Heart left ventricle (tissue), 16 donors: ENCODE results near the gene TET3. TPM values are rescaled to one million over a fixed set of nuclear protein-coding genes. Genes with fewer than 3 reads are reported as not detected.

Source experiments
- ATAC-seq, 4 donors: fragments of 200-7000 bp; cut with Tn5 transposase; one replicate each; pipeline ENCODE4 v1.9.1; 2020 to 2022; ENCODE audit warnings: moderate library complexity in 4 of 4, mild to moderate bottlenecking in 3 of 4, moderate number of reproducible peaks in 1 of 4
- DNase-seq, 5 donors: peaks; one replicate each; pipeline ENCODE4 v3.0.0-alpha.2; 2020
- H3K27ac ChIP-seq, 12 donors: fragments of 200-600 bp; sonication (generic) in 4 of 12; one replicate each; pipeline versions ENCODE4 v1.5.0 to v1.8.0; 2016 to 2022; ENCODE audit warnings: mild to moderate bottlenecking in 2 of 12
- H3K27me3 ChIP-seq, 9 donors: fragments of 200-600 bp; sonication (generic) in 2 of 9; one replicate each; pipeline versions ENCODE4 v1.5.1 to v1.8.0; 2016 to 2022; ENCODE audit warnings: mild to moderate bottlenecking in 3 of 9
- H3K36me3 ChIP-seq, 9 donors: fragments of 200-600 bp; sonication (generic) in 2 of 9; one replicate each; pipeline versions ENCODE4 v1.5.0 to v1.8.0; 2018 to 2022; ENCODE audit warnings: mild to moderate bottlenecking in 2 of 9
- H3K4me1 ChIP-seq, 12 donors: fragments of 200-600 bp; sonication (generic) in 4 of 12; one replicate each; pipeline versions ENCODE4 v1.5.0 to v1.8.0; 2016 to 2022; ENCODE audit warnings: mild to moderate bottlenecking in 3 of 12
- H3K4me3 ChIP-seq, 12 donors: fragments of 200-600 bp; sonication (generic) in 4 of 12; one replicate each; pipeline versions ENCODE4 v1.5.0 to v1.8.0; 2017 to 2022; ENCODE audit warnings: mild to moderate bottlenecking in 9 of 12, moderate library complexity in 4 of 12
- H3K9me3 ChIP-seq, 12 donors: fragments of 200-600 bp; sonication (generic) in 4 of 12; one replicate each; pipeline versions ENCODE4 v1.5.0 to v1.8.0; 2016 to 2022; ENCODE audit warnings: mild to moderate bottlenecking in 1 of 12
- CTCF ChIP-seq, 12 donors: fragments of 200-600 bp; sonication (generic) in 4 of 12; IDR thresholded peaks; one replicate each; pipeline versions ENCODE4 v1.5.0 to v1.8.0; 2018 to 2022; ENCODE audit warnings: antibody characterized with exemption in 12 of 12, mild to moderate bottlenecking in 5 of 12
- POLR2A ChIP-seq, 2 donors: fragments of 450-650 bp; IDR thresholded peaks; one replicate each; pipeline ENCODE4 v1.6.1; 2017; ENCODE audit warnings: antibody characterized with exemption in 2 of 2, mild to moderate bottlenecking in 2 of 2, moderate library complexity in 2 of 2
- WGBS, 4 donors: extraction: QIAGEN DNeasy Blood & Tissue Kit in 2 of 4; methylation state at CpG; one replicate each; pipeline versions ENCODE4 v1.1.5 to v1.1.7; 2013 to 2018; 5-methylcytosine and 5-hydroxymethylcytosine counted together
- intact Hi-C, 10 donors: fragments of 100-400 bp; cut with DNase I; formaldehyde crosslinking; loops; one replicate each; pipeline versions ENCODE4 v1.11.1 to v1.14.2; 2022
- polyA plus RNA-seq, 2 donors: library from polyadenylated mRNA; stranded (reverse); fragments of 200-250 nt; gene quantifications; one replicate each; pipeline ENCODE4 v1.2.3, GENCODE V29; 2013
- total RNA-seq, 9 donors: library from RNA; depleted of rRNA in 2 of 9; stranded (reverse); fragments of >200 nt in 2 of 9; fragmentation: NEBNext Ultra II Directional in 3 of 9; extraction: Animal tissue kit (Norgen Biotek cat#: 25700) in 3 of 9; gene quantifications; one replicate each; pipeline versions ENCODE4 v1.1.0 to v1.2.4, GENCODE V29; 2016 to 2023
- donor health status: ischemic (EF 13 %, LVEDD 7.1; RV severe dilation, severe dysfunction).
- donor health status: healthy with polysubstance abuse.
- donor health status: DM: no; HTN: yes; CAD: no.
- donor health status: DM: no; HTN: no; CAD: no.
- donor health status: ischemic (EF 25% LVEDD 6.9; RV normal size, moderate dysfunction).
- donor health status: ischemic (EF 25% LVEDD 5.7; RV mildly dilated, moderate dysfunction).
- donor health status: healthy.
- donor health status: DM: yes; HTN: yes; CAD: no.
- donor health status: ischemic (EF 35%, LVEDD 5.7; RV mildly dilated, moderate dysfunction).
- donor health status: nonischemic (EF 11% LVEDD 7.7; RV severe dilation, severe dysfunction).
- donor health status: DM: yes; HTN: yes; CAD: no.
- donor health status: PGD.
- donor health status: ischemic (EF 29% LVEDD 5.4; RV normal size, mild dysfunction).
- donor health status: nonischemic (EF 23%, LVEDD 6.1; RV moderate dilation, normal function).

The TET3 gene
- total and polyA plus RNA-seq, 11 donors = 1.2 to 12.6 (median 2.5) TPM

- DNase-seq (no peak), ATAC-seq (no peak)
- Histone ChIP-seq H3K36me3 (no peaks in the 10 kb centered on the region), H3K27ac (peak overlapping the region in 1 of 12 donors; percentile 64), H3K27me3 (no peaks in the 10 kb centered on the region), H3K9me3 (peaks cover 0 to 10% (median 0%) of the 10 kb centered on the region in 12 donors), H3K4me1 (peaks cover 0 to 74% (median 17%) of the 10 kb centered on the region in 12 donors), H3K4me3 (no peak overlapping the region)
- 72 to 77% (median 76%) methylated on average over 8 of the region's 8 CpGs for WGBS, 4 donors
- intact Hi-C loops = no loop called here
- no peak for TF ChIP-seq CTCF (IDR thresholded peaks at IDR 0.05)
- TF ChIP-seq POLR2A (IDR thresholded peaks at IDR 0.05) = no peak
Measured at GRCh38 chr2:74031221-74031620, 46.5 kb downstream of the TET3 start.

GRCh38 chr2:74031959-74032287 is 47.2 kb downstream of the TET3 start:
- WGBS, 4 donors = 70 to 87% (median 79%) methylated on average over 2 of the region's 2 CpGs

GRCh38 chr2:74033375-74033774 is 48.7 kb downstream of the TET3 start:
- peaks cover 0 to under 1% (median 0%) of the 10 kb centered on the region in 12 donors for H3K9me3 ChIP-seq
- intact Hi-C loops = no loop called here
- no peak overlapping the region for H3K4me3 ChIP-seq
- H3K27me3 ChIP-seq = no peaks in the 10 kb centered on the region
- peaks cover 0 to 86% (median 22%) of the 10 kb centered on the region in 12 donors for H3K4me1 ChIP-seq
- H3K36me3 ChIP-seq = no peaks in the 10 kb centered on the region
- no peak for TF ChIP-seq CTCF (IDR thresholded peaks at IDR 0.05)
- no peak for TF ChIP-seq POLR2A (IDR thresholded peaks at IDR 0.05)
- DNase-seq (no peak), ATAC-seq (no peak)
- WGBS, 4 donors = 76 to 86% (median 79%) methylated on average over 2 of the region's 2 CpGs
- no peak overlapping the region for H3K27ac ChIP-seq

More at GRCh38 chr2:74031959-74032287, 47.2 kb downstream of the TET3 start:
- Histone ChIP-seq H3K27ac (peak overlapping the region in 1 of 12 donors; percentile 64), H3K4me1 (peaks cover 0 to 74% (median 18%) of the 10 kb centered on the region in 12 donors), H3K9me3 (peaks cover 0 to 10% (median 0%) of the 10 kb centered on the region in 12 donors), H3K36me3 (no peaks in the 10 kb centered on the region), H3K4me3 (no peak overlapping the region), H3K27me3 (no peaks in the 10 kb centered on the region)
- ATAC-seq = no peak
- TF ChIP-seq CTCF (IDR thresholded peaks at IDR 0.05) (no peak), POLR2A (IDR thresholded peaks at IDR 0.05) (no peak)
- intact Hi-C loops = no loop called here
- DNase-seq = no peak

Other genes starting within 250 kb of the TET3 start
- gene TPRKB, start 247.6 kb upstream of the TET3 start, total RNA-seq = 10 to 100 TPM; 16.1 to 39.8 (median 28.6) TPM
- gene TPRKB, start 247.6 kb upstream of the TET3 start, polyA plus RNA-seq = 10 to 100 TPM; 71.6 to 87.6 TPM
- gene DUSP11, start 204.8 kb upstream of the TET3 start, total RNA-seq = 10 to 100 TPM in 6 of 9 donors, 1 to 10 TPM in 3; 6.7 to 13.8 (median 11.0) TPM
- 10 to 100 TPM in 1 of 2 donors, 1 to 10 TPM in 1; 8.7 to 10.5 TPM for gene DUSP11, start 204.8 kb upstream of the TET3 start, polyA plus RNA-seq
- gene C2orf78, start 200.7 kb upstream of the TET3 start, total RNA-seq = not detected
- gene C2orf78, start 200.7 kb upstream of the TET3 start, polyA plus RNA-seq = not detected
- 10 to 100 TPM; 27.2 to 38.0 (median 34.4) TPM for gene STAMBP, start 155.9 kb upstream of the TET3 start, total RNA-seq
- 10 to 100 TPM; 13.2 to 29.2 TPM for gene STAMBP, start 155.9 kb upstream of the TET3 start, polyA plus RNA-seq
- gene ACTG2, start 91.9 kb upstream of the TET3 start, total RNA-seq = 10 to 100 TPM in 1 of 9 donors, 1 to 10 TPM in 8; 1.3 to 10.5 (median 3.1) TPM
- gene ACTG2, start 91.9 kb upstream of the TET3 start, polyA plus RNA-seq = 1 to 10 TPM; 4.2 to 4.4 TPM
- gene DGUOK, start 58.0 kb upstream of the TET3 start, total RNA-seq = 10 to 100 TPM; 22.6 to 32.1 (median 24.3) TPM
- gene DGUOK, start 58.0 kb upstream of the TET3 start, polyA plus RNA-seq = 10 to 100 TPM; 34.9 to 49.2 TPM
- 100 to 1,000 TPM in 1 of 9 donors, 10 to 100 TPM in 8; 52.2 to 165 (median 65.3) TPM for gene BOLA3, start 163.0 kb downstream of the TET3 start, total RNA-seq
- gene BOLA3, start 163.0 kb downstream of the TET3 start, polyA plus RNA-seq = 100 to 1,000 TPM in 1 of 2 donors, 10 to 100 TPM in 1; 56.0 to 242 TPM
- gene MOB1A, start 194.0 kb downstream of the TET3 start, total RNA-seq = 100 to 1,000 TPM in 1 of 9 donors, 10 to 100 TPM in 8; 42.2 to 104 (median 55.4) TPM
- 10 to 100 TPM; 15.0 to 33.8 TPM for gene MOB1A, start 194.0 kb downstream of the TET3 start, polyA plus RNA-seq
- 10 to 100 TPM; 13.0 to 40.5 (median 17.5) TPM for gene MTHFD2, start 213.7 kb downstream of the TET3 start, total RNA-seq
- 10 to 100 TPM; 12.9 to 27.6 TPM for gene MTHFD2, start 213.7 kb downstream of the TET3 start, polyA plus RNA-seq